ENCODE measurements around the gene SLC24A2.

Gene SLC24A2

DNA sequence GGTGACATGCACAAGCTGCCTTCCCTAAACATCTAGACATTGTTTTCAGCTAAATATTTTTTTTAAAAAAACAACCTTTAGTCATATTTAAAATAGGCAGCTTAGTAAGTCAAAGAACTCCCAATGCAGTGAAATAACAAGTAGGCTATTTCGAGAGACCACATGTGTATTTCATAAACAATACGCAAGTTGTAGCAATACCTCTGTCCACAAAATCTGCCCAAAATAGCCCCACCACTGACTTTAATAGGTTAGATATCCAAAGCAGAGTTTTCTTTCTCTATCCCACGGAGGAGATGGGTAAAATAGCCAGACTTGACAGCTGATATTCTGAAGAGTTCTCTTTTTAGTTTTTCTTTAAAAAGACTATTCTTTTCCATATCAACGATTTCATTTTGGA lies 1.2 kb downstream of the SLC24A2 start:
- H3K9ac ChIP-seq (ENCODE audit: low read length), result no peak overlapping the region
- no peak overlapping the region for H3K4me3 ChIP-seq (ENCODE audit: low read length)
- peaks cover 17% of the 10 kb centered on the region for H3K27me3 ChIP-seq (ENCODE audit: control insufficient read depth, insufficient read depth, low read length)
- no peaks in the 10 kb centered on the region for H3K4me1 ChIP-seq (ENCODE audit: control insufficient read depth, insufficient read depth, low read length)
- H3K36me3 ChIP-seq (ENCODE audit: control insufficient read depth, insufficient read depth, low read length), result no peaks in the 10 kb centered on the region
- no peaks in the 10 kb centered on the region for H3K9me3 ChIP-seq (ENCODE audit: control insufficient read depth, low read length)

DNA sequence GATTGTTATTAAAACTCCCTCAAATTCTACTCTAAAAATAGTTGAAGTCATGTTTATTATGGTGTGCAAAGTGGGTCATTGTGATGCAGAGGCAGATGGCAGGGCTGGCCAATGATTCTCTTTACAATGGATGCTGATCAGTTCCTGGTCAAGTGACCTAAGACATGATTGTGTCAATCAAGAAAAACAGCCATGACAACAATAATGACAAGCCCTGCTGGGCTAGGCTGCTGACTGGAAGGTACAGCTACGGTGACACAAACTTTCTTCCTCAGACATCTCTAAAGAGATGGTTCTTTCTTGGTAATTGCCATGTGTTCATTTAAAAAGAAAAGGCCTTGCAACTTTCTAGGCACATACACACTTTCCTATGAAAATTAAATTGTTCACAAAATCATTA lies 3.6 kb downstream of the SLC24A2 start:
- H3K36me3 ChIP-seq (ENCODE audit: control insufficient read depth, insufficient read depth, low read length), result no peaks in the 10 kb centered on the region
- no peak overlapping the region for H3K4me3 ChIP-seq (ENCODE audit: low read length)
- H3K9me3 ChIP-seq (ENCODE audit: control insufficient read depth, low read length), result no peaks in the 10 kb centered on the region
- H3K9ac ChIP-seq (ENCODE audit: low read length), result no peak overlapping the region
- peaks cover 17% of the 10 kb centered on the region for H3K27me3 ChIP-seq (ENCODE audit: control insufficient read depth, insufficient read depth, low read length)
- no peaks in the 10 kb centered on the region for H3K4me1 ChIP-seq (ENCODE audit: control insufficient read depth, insufficient read depth, low read length)

GRCh38 chr9:19784136-19784535 lies 4.7 kb downstream of the SLC24A2 start:
- no peak overlapping the region for H3K4me3 ChIP-seq (ENCODE audit: low read length)

GRCh38 chr9:19783500-19783899 lies 5.3 kb downstream of the SLC24A2 start:
- Histone ChIP-seq H3K4me1 (ENCODE audit: control insufficient read depth, insufficient read depth, low read length) (no peaks in the 10 kb centered on the region), H3K9me3 (ENCODE audit: control insufficient read depth, low read length) (no peaks in the 10 kb centered on the region), H3K4me3 (ENCODE audit: low read length) (no peak overlapping the region), H3K36me3 (ENCODE audit: control insufficient read depth, insufficient read depth, low read length) (no peaks in the 10 kb centered on the region), H3K9ac (ENCODE audit: low read length) (no peak overlapping the region), H3K27me3 (ENCODE audit: control insufficient read depth, insufficient read depth, low read length) (peaks cover 9% of the 10 kb centered on the region)

More at GRCh38 chr9:19784136-19784535, 4.7 kb downstream of the SLC24A2 start:
- Histone ChIP-seq H3K36me3 (ENCODE audit: control insufficient read depth, insufficient read depth, low read length) (no peaks in the 10 kb centered on the region), H3K9ac (ENCODE audit: low read length) (no peak overlapping the region), H3K9me3 (ENCODE audit: control insufficient read depth, low read length) (no peaks in the 10 kb centered on the region), H3K4me1 (ENCODE audit: control insufficient read depth, insufficient read depth, low read length) (no peaks in the 10 kb centered on the region), H3K27me3 (ENCODE audit: control insufficient read depth, insufficient read depth, low read length) (peaks cover 14% of the 10 kb centered on the region)

DNA sequence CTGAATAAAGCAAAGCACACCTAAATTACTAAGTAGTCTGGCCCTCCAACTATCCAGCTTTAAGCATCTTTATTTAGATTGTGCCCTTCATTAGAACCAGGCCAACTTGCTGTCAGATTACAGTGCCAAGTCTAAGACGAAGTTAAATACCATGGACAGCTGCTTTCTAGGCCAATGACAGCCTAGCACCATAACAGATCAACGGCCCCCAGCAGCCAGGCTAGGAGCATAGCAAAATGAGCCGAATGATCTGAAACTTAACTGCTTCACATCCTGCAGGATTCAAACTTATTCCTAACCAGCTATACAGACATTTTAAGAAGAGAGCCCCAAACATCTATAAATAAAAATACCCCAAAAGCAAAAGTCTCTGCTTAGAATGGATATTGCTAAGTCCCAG lies 6.8 kb downstream of the SLC24A2 start:
- no peak overlapping the region for H3K9ac ChIP-seq (ENCODE audit: low read length)
- H3K36me3 ChIP-seq (ENCODE audit: control insufficient read depth, insufficient read depth, low read length), result no peaks in the 10 kb centered on the region
- H3K4me1 ChIP-seq (ENCODE audit: control insufficient read depth, insufficient read depth, low read length), result no peaks in the 10 kb centered on the region
- no peak overlapping the region for H3K4me3 ChIP-seq (ENCODE audit: low read length)
- H3K9me3 ChIP-seq (ENCODE audit: control insufficient read depth, low read length), result no peaks in the 10 kb centered on the region
- H3K27me3 ChIP-seq (ENCODE audit: control insufficient read depth, insufficient read depth, low read length), result no peaks in the 10 kb centered on the region

GRCh38 chr9:19781240-19781639 lies 7.6 kb downstream of the SLC24A2 start:
- H3K4me1 ChIP-seq (ENCODE audit: control insufficient read depth, insufficient read depth, low read length), result no peaks in the 10 kb centered on the region
- H3K27me3 ChIP-seq (ENCODE audit: control insufficient read depth, insufficient read depth, low read length), result no peaks in the 10 kb centered on the region
- no peak overlapping the region for H3K4me3 ChIP-seq (ENCODE audit: low read length)

DNA sequence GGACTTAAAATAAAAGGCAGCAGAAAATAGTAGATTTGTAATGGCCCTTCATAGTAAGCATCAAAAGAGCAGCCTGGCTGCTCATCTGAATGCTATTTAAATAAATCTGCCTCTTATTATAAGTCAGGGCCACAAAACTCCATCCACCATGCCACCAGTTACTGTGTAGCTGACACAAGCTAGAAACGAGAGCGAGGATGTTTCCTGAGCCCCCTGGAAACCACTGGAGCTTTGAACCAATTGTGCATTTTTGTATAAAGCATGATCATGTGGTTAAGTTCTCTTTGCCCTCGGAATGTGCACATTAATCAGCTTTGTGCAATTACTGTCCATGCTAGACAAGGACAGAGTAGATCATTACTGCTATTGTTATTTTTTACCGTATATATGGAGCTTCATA lies 17.4 kb downstream of the SLC24A2 start:
- Histone ChIP-seq H3K9ac (ENCODE audit: low read length) (no peak overlapping the region), H3K4me3 (ENCODE audit: low read length) (no peak overlapping the region), H3K9me3 (ENCODE audit: control insufficient read depth, low read length) (no peaks in the 10 kb centered on the region), H3K27me3 (ENCODE audit: control insufficient read depth, insufficient read depth, low read length) (no peaks in the 10 kb centered on the region), H3K4me1 (ENCODE audit: control insufficient read depth, insufficient read depth, low read length) (no peaks in the 10 kb centered on the region), H3K36me3 (ENCODE audit: control insufficient read depth, insufficient read depth, low read length) (no peaks in the 10 kb centered on the region)

More at GRCh38 chr9:19781240-19781639, 7.6 kb downstream of the SLC24A2 start:
- Histone ChIP-seq H3K36me3 (ENCODE audit: control insufficient read depth, insufficient read depth, low read length) (no peaks in the 10 kb centered on the region), H3K9ac (ENCODE audit: low read length) (no peak overlapping the region), H3K9me3 (ENCODE audit: control insufficient read depth, low read length) (no peaks in the 10 kb centered on the region)

- H3K27me3 ChIP-seq (ENCODE audit: control insufficient read depth, insufficient read depth, low read length), result no peaks in the 10 kb centered on the region
- H3K36me3 ChIP-seq (ENCODE audit: control insufficient read depth, insufficient read depth, low read length), result no peaks in the 10 kb centered on the region
- H3K9ac ChIP-seq (ENCODE audit: low read length), result no peak overlapping the region
- H3K9me3 ChIP-seq (ENCODE audit: control insufficient read depth, low read length), result no peaks in the 10 kb centered on the region
- H3K4me3 ChIP-seq (ENCODE audit: low read length), result no peak overlapping the region
- no peaks in the 10 kb centered on the region for H3K4me1 ChIP-seq (ENCODE audit: control insufficient read depth, insufficient read depth, low read length)
These were observed 17.9 kb downstream of the SLC24A2 start for GRCh38 chr9:19770973-19771372.

DNA sequence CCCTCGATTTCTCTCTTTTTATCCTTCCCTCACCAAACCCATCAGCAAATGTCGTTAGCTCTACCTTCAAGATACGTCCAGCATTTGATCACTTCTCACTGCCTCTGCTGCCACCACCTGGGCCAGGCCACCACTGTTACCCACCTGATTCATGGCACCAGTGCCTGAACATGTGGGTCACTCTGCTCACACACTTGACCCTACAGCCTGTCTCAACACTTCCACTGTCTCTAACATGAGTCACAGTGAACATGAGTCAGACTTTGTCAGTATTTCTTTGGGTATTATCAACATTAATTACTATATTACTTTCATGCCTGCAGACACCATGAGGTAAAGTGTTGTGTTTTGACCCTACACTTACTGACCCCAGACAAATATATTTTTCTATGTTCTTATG lies 19.6 kb downstream of the SLC24A2 start:
- no peaks in the 10 kb centered on the region for H3K36me3 ChIP-seq (ENCODE audit: control insufficient read depth, insufficient read depth, low read length)
- H3K9me3 ChIP-seq (ENCODE audit: control insufficient read depth, low read length), result no peaks in the 10 kb centered on the region
- H3K27me3 ChIP-seq (ENCODE audit: control insufficient read depth, insufficient read depth, low read length), result no peaks in the 10 kb centered on the region
- no peak overlapping the region for H3K9ac ChIP-seq (ENCODE audit: low read length)
- H3K4me3 ChIP-seq (ENCODE audit: low read length), result no peak overlapping the region
- no peaks in the 10 kb centered on the region for H3K4me1 ChIP-seq (ENCODE audit: control insufficient read depth, insufficient read depth, low read length)

DNA sequence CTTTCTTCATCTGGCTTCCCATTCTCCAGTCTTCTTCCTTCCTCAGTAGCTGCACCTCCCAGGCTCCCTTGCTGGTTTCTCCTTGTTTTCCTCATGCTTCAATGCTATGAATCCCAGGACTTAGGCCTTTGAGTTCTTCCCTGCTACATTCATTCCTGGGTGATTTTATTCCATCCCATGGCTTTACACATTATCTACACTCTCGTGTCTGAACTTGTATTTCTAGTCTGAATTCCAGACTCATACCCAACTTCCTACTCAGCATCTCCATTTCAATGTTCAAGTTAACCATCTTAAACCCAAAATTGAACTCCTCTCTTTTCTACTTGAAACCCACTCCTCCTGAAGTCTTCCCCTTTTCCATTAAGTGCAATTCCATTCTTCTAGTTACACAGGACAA lies 20.0 kb downstream of the SLC24A2 start:
- H3K4me3 ChIP-seq (ENCODE audit: low read length), result no peak overlapping the region
- no peaks in the 10 kb centered on the region for H3K27me3 ChIP-seq (ENCODE audit: control insufficient read depth, insufficient read depth, low read length)
- H3K4me1 ChIP-seq (ENCODE audit: control insufficient read depth, insufficient read depth, low read length), result no peaks in the 10 kb centered on the region
- H3K9me3 ChIP-seq (ENCODE audit: control insufficient read depth, low read length), result no peaks in the 10 kb centered on the region
- H3K9ac ChIP-seq (ENCODE audit: low read length), result no peak overlapping the region
- H3K36me3 ChIP-seq (ENCODE audit: control insufficient read depth, insufficient read depth, low read length), result no peaks in the 10 kb centered on the region

DNA sequence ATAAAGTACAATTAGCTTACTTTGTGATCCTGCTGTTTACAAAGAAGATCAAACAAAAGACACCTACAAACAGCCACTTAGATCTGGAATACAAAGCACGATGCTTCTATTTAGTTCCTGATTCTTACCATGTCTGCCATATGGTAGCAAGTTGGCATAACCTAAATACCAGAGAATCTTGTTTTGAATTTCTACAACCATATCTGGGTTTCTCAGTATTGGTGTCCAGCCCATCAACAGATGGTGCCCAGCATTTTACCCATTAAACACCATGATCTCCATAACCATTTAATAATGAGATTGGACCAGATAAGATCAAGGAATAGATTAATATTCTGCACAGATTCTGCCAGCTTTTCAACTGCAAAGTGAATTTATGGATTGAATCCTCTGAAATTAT lies 29.8 kb downstream of the SLC24A2 start:
- no peak overlapping the region for H3K4me3 ChIP-seq (ENCODE audit: low read length)
- no peaks in the 10 kb centered on the region for H3K9me3 ChIP-seq (ENCODE audit: control insufficient read depth, low read length)
- no peaks in the 10 kb centered on the region for H3K36me3 ChIP-seq (ENCODE audit: control insufficient read depth, insufficient read depth, low read length)
- H3K4me1 ChIP-seq (ENCODE audit: control insufficient read depth, insufficient read depth, low read length), result no peaks in the 10 kb centered on the region
- H3K9ac ChIP-seq (ENCODE audit: low read length), result no peak overlapping the region
- H3K27me3 ChIP-seq (ENCODE audit: control insufficient read depth, insufficient read depth, low read length), result no peaks in the 10 kb centered on the region

DNA sequence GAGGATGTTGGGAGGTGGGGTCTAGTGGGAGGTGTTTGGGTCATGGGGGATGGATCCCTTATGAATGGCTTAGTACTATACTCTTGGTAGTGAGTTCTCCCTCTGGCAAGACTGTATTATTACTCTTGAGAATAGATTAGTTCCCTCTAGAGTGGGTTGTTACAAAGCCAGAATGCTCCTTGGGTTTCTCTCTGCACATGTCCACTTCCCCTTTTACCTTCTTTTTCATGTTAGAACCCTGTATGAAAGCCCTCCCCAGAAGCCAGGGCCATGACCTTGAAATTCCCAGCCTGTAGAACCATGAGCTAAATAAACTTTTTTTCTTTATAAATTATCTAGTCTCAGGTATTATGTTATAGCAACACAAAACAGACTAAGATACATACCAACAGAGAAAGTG lies 31.1 kb downstream of the SLC24A2 start:
- Histone ChIP-seq H3K4me3 (ENCODE audit: low read length) (no peak overlapping the region), H3K27me3 (ENCODE audit: control insufficient read depth, insufficient read depth, low read length) (no peaks in the 10 kb centered on the region), H3K9ac (ENCODE audit: low read length) (no peak overlapping the region)

DNA sequence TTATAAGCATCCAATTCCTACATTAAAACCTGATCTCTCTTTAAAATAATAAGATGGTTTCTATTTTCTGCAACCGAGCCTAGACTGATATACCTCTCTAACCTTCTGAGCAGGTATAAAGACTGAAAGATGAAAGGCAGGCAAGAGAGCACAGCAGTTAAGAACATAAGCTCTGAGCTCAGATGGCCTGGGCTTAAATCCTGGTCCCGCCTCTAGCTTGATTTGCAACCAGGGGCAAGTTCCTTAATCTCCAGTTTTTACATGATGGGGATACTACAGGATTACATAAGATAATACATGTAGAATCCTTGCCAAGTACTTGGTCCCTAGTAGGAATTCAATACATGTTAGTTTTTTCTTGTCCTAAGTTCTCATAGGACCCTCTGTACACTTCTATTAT lies 33.9 kb downstream of the SLC24A2 start:
- H3K4me3 ChIP-seq (ENCODE audit: low read length), result no peak overlapping the region
- no peaks in the 10 kb centered on the region for H3K27me3 ChIP-seq (ENCODE audit: control insufficient read depth, insufficient read depth, low read length)
- no peak overlapping the region for H3K9ac ChIP-seq (ENCODE audit: low read length)
- H3K36me3 ChIP-seq (ENCODE audit: control insufficient read depth, insufficient read depth, low read length), result no peaks in the 10 kb centered on the region
- no peaks in the 10 kb centered on the region for H3K9me3 ChIP-seq (ENCODE audit: control insufficient read depth, low read length)
- no peaks in the 10 kb centered on the region for H3K4me1 ChIP-seq (ENCODE audit: control insufficient read depth, insufficient read depth, low read length)

More for the DNA sequence above, 31.1 kb downstream of the SLC24A2 start:
- no peaks in the 10 kb centered on the region for H3K4me1 ChIP-seq (ENCODE audit: control insufficient read depth, insufficient read depth, low read length)
- H3K36me3 ChIP-seq (ENCODE audit: control insufficient read depth, insufficient read depth, low read length), result no peaks in the 10 kb centered on the region
- no peaks in the 10 kb centered on the region for H3K9me3 ChIP-seq (ENCODE audit: control insufficient read depth, low read length)
